Daoy (cell line): ENCODE data around the gene LRRC4C. TPM values are rescaled to one million over a fixed set of nuclear protein-coding genes. Genes with fewer than 3 reads are reported as not detected.

Source experiments
- DNase-seq: peaks from one replicate; pipeline ENCODE4 v3.0.0-alpha.2; 2015; ENCODE audit warnings: low read depth
- total RNA-seq: library from RNA; depleted of rRNA; stranded (reverse); fragments of >200 nt; shearing (Covaris generic); gene quantifications from 2 replicates; pipeline ENCODE4 v1.2.3, GENCODE V29; 2014

LRRC4C gene
- total RNA-seq, 1 experiment from 2014 or later: not detected

DNA sequence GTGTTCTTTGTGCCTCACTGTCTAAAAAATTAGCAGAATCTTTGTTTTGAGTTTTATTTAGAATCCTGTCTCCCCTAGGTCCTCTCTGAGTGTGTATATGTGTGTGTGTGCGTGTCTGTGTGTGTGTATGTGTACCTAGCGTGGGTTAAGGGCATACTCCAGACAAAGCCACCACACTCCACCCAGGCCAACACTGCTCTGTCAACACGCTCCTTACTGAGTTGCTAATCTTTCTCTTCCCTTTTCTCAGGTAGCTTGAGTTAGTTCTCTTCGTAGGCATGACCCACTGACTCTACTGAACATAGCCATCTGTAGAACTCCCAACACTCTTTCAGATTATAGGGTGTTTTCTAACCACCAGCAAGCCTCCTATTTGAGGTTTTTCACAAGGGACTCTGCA is 131.1 kb downstream of the LRRC4C start:
- DNase-seq: no peak

DNA sequence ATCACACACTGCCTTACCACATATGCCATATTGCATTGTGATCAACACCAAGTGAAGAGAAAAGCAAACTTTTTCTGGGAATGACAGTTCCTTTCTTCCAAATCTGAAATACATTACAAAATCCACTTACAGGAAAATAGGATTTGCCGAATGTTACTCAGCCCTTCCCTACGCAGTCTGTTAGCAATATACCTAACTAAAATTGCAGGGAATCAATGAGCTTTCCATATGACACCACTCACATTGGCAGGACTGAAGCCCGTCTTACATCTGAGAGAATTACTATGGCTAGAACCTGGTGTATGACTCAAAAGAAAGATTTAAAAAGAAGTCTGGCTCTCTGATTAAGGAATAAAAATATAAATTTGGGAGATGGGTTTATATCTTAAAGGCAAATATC is 136.0 kb downstream of the LRRC4C start:
- DNase-seq: no peak

DNA sequence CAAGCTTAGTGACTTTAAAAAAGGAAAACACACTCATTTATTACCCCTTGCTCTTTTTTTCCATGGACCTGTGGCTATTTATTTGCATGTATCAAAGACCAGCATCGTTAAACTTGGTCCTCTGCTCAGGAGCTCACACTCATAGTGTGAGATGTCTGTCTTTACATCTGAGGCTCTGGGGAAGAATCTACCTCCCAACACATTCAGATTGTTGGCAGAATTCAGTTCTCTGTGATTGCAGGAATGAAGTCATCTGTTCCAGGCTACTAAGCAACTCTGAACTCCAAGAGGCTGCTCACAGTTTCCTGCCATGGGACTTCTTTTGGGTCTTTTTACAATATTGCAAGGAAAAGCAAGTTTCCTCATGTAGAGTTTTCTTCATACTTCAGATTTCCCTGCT is 138.8 kb downstream of the LRRC4C start:
- no peak for DNase-seq

DNA sequence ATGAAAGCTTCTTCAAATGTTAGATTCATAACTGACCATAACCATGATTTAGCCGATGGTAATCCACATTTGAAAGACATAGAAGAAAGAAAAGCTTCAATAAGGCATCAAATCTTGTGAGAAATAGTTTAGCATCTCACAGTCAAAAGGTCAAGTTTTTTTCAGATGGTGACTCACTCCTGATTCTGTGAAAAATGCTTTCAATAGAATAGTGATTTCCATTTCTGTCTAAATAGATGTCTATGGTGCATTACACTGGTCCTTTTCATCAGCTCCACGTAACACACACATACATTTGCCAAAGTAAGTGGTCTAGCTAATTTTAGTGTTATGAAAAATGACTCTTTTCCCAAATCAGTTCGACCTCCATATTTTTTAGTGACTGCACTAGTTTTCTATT is 139.2 kb downstream of the LRRC4C start:
- DNase-seq: no peak

DNA sequence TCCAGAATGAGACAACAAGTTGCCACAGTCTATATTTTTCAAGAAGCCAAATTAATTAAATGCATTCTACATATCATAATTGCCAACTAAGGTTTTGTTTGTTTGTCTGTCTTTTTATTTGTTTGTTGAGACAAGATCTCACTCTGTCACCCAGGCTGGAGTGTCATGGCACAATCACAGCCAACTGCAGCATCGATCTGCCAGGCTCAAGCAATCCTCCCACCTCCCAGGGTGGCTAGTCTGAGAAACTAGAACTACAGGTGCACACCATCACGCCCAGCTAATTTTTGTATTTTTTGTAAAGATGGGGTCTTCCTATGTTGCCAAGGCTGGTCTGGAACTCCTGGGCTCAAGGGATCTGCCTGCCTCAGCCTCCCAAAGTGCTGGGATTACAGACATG is 140.0 kb downstream of the LRRC4C start:
- no peak for DNase-seq

DNA sequence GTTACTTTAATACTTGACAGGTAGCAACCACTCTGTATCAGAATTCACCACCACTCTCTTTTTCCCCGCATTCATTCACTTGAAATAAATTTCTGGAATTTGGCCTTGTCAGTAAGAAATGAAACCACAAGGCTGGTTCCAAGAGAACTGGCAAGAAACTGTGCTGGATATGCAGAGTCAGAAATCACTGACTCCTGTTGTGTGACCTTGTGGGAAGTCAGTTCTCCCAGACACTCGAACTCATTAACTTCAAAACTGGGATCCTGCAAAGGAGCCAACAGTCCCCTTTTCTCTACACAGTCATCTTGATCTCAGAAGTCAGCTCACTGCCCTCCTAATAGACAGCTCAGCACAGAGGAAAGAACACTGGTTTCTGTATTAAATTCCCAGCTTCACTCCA is 142.7 kb downstream of the LRRC4C start:
- no peak for DNase-seq

DNA sequence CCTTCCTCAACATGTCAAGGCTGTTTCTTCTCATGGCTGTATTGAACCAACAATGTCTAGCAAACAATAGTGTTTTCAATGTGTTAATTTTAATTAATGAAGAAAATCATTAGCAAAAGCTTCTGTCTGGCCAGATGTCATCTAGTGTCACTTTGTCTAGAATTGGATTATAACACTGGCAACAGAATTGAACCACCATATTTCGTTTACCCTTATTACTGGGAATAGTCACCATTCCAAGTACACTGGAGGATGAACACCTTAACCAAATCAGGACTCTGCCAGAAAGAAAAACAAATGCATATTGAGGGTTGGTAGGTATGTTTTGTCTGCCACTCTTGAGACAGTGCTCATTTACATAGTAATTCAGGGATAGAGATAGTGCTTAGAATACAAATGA is 146.2 kb downstream of the LRRC4C start:
- no peak for DNase-seq

DNA sequence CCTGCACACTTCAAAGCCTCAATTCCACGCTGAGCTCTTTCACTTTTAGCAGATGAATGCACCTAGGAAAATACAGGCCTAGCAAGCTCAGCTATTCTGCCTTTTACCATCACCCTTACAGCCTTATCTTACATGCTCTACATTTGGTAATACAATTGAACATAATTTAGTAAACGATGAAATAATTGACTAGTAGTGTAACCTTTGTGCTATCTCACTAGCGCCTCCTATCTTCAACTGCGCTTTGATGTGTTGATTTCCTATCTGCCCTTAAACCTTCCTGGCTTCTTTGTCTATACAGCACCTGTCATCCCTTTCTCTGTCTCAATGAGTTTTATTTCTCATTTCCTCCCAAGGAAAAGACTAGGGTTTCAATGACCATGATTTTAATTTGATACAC is 149.7 kb downstream of the LRRC4C start:
- no peak for DNase-seq

DNA sequence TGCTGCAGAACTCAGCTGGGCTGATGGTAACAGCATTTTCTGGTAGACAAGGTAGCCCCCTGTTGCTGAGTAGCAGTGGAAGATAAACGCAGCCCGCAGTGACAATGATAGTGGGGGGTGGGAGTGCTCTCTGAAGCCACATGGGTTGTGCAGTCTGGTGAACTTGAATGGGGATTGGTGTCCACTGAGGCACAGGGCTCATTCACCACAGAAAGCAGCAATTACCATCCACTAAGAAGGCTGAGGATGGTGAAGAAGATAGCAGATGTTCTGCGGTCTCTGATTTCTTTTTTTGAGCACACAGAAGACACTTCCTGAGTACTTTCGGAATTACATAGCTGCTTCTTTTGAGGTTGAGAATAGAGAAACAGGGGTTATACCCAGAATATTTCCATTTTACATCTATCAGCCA is 150.3 kb downstream of the LRRC4C start:
- DNase-seq: no peak

DNA sequence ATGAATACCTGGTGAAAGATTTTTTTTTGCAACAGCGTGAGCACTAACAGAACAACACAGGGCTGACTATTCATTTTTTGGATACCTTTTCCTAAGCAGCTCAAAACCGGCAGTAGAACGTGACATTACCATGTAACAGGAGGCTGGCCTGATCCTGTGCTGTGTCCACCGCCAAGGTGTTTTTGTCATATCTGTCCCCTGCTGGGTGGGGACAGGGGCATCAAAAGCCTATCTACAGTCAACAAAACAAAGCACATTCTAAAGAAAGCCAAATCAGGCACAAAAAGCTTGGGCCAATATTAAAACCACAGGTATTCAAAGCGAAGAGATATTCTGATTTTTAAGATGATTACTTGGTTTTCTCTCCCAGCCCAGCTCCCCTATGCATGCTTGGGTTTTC is 151.2 kb downstream of the LRRC4C start:
- DNase-seq: no peak

DNA sequence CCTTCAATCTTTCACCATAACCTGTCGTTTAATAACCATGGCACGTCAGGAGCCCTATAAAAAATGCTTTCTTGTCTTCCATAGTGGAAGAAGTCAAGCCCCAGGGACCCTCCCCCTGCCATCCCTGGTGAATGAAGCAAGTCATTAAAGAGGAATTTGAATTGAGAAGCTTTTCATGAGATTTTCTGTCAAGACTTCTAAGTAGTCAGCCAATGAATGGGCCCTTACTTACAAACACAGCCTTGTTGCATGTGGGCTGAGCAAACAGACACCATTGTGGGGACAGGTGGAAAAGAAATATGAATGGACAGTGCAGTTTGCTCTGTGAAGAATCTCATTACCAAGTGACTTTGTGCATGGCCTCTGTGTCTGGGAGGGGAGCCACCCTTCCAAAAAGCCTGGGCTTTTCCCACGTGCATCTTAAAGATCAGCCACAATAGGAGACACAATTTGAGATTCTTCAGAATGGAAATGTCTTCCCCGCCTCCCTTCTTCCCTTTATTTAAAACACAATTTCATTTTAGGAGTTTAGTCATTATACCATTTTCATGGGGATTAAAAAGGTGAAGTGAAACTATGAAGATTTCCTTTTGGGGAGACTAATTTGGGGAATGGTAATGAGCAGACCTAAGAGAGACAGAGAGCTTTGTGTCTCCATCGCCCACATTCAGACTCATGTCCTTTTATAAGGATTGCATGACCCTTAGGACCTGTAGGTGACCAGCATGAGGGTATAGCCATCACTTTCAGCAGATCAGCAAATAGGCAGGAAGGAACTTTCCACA is 152.0 kb downstream of the LRRC4C start:
- no peak for DNase-seq

DNA sequence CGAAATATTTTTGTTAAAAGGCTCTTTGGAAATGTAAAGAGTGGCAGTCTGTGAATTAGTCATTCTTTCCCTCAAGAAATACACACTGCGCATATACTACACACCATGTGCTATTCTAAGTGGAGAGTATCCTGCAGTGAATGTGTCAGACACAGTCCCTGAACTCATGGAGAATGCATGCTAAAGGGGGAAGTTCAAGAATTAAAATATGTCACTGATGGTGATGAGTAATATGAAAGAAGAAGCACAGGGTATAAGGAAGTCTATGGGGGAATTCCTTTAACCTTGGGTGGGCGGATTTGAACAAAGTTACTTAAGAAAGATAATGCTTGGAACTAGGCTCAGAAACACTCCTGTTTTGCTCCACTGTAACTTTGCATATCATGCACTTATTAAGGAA is 153.0 kb downstream of the LRRC4C start:
- DNase-seq: no peak

DNA sequence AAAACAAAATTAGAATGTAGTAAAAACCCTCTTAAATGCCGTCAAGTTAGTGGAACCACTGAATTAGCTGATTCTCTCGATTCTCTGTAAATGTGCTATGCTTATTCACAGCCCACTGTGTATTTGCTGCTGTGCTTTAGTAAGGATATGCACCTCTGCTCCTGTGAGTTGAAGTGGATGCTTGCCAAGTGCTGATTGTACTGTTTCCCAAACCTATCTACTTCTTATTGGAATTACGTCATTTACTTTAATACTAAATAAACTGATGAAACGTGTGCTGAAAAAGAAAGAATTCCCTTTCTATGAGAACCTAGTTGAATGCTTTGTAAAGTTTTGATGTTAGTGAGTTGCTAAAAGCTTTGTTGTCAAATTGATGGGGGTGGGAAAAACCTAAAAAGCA is 158.4 kb downstream of the LRRC4C start:
- no peak for DNase-seq

DNA sequence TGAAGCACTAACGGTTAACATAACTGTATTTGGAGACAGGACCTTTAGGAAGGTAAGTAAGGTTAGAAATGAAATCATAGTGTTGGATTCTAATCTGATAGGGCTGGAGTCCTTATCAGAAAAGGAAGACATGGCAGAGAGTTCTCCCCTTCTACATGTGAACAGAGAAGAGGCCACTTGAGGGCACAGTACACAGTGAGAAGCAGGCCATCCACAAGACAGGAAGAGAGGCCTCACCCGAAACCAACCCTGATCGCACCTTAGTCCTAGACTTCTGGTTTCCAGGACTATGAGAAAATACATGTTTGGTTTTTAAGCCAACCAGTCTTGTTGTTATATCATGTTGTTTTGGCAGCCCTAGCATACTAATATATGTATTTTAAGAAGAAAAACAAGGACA is 170.0 kb downstream of the LRRC4C start:
- no peak for DNase-seq

DNA sequence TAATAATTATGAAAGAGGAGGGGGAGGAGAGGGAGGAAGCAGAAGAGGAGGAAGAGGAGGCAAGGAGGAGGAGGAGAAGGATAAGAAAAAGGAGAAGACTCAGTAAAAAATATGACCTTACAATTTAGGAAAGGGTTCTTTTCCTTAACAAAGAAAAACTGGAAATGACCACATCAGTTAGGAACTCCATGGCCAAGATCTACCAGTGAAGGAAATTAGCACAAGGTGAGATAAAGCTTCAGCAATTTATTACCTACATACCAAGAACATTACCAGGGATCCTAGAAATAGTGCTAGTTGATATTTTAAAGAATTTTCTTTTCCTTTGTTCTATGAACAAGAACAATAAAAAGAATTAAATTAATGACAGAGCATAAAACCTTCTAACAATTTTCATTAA is 172.7 kb downstream of the LRRC4C start:
- DNase-seq: no peak

DNA sequence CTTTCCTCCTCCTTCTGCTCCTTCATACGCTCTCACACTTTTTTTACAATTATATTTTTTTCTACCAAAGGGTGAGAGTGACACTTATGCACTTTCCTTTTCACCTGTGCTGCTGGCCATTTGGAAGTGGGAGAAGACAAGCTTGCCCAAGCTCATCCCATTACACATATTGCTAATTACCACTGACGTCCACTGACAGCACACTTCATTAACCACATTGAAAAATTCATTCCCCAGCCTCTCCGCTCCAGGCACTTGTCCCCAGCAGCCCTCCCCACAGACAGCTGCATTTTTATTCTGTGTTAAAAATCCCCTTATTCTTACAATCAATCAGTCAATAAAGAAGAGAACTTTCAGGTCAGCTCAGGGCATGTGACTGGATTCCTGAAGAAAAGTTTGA is 175.1 kb downstream of the LRRC4C start:
- no peak for DNase-seq

DNA sequence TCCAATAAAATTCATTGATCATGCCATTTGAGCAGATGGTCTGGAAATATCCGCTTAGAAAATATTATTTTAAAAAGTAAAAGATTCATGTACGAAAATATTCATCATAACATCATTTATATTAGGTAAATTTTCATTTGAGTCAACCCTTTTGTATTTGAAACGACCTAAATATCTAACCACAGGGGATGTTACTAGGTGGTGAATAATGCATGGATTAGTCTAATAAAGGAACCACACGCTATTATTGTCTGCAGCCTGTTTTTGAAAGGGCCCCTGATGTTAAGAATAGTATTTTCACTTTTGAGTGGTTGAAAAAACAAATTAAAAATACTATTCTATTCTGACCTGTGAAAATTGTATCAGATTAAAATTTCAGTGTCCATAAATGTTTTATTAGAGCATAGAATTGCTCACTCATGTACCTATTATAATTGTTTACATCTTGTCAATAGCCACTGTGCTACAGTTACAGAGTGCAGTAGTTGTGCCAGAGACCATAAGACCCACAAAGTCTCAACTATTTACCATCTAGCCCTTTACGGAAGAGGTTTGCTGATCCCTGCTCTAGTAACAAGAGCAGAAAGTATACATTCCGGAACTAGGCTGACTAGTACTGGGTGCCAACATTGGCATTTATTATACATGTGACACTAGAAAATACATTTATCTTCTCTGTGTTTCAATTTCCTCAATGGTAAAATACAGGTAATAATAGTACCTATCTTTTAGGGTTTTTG is 176.1 kb downstream of the LRRC4C start:
- DNase-seq: no peak

DNA sequence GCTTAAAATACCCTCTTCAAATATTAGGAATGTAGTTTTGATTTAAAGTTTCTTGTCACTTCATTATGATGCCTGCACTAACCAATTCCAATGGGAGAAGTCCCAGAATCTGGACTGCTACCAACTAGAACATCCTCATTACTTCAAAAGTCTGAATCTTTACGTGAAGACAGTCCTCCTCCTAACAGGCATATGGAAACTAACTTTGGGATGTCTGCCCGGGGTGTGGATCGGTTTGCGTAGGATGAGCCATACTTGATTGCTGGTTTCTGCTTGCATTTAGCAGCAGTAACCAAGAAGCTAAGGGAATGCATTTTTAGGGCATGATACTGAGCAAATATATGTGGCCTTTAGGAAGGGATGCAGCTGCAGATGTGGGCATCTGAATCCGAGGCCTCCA is 177.1 kb downstream of the LRRC4C start:
- no peak for DNase-seq

DNA sequence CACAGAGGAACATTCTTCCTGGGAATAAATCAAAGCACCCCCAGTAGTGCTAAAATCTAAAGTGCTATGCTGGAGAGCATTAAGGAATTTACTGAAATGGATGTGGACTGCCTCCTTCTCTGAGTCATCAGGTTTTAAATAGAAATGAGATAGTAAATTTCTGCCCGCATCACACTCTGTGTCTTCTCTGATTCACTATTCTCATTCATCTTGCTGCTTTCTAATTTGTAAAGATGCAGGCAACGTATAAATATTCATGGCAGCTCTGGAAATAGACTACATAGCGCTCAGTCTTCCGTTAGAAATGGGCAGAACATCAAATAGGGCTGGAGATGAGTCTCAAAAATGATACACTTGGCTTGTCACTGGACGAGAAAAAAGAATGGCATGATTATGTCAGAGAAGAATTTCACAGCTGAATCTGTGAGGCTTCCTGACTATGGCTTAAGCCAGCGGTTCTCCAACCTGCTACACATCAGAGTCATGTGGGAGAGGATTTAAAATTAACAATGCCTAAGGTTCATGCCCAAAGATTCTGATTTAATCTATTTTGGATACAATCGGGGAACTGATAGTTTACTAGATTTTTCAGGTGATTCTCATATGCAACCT is 178.2 kb downstream of the LRRC4C start:
- DNase-seq: no peak

DNA sequence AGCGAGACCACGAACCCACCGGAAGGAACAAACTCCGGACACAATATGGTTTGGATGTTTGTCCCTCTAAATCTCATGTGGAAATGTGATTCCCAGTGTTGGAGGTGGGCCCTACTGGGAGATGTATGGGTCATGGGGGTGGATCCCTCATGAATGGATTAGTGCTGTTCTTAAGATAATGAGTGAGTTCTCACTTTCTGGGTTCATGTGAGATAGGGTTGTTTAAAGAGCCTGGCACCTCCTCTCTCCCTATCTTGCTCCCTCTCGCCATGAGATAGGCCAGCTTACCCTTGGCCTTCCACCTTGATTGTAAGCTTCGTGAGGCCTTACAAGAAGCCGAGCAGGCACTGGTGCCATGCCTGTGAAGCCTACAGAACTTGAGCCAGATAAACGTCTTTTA is 184.6 kb downstream of the LRRC4C start:
- no peak for DNase-seq

DNA sequence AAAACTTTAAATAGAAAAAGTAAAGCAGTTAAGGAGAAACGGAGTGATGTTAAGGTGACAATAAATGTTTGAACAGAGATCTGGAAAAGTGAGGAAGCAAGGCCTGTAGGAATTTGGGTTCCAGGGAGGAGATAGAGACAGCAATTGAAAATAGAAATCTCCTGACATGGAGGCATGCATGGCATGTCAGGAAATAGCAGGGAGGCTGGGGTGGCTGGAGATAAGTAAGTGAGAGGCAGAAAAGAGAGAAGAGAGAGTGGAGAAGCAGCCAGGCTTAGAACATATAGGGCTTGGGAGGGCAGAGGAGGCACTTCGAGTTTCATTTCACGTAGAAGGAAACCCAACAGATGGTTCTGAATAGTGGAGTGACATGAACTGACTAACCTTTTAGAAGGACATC is 185.5 kb downstream of the LRRC4C start:
- DNase-seq: no peak

DNA sequence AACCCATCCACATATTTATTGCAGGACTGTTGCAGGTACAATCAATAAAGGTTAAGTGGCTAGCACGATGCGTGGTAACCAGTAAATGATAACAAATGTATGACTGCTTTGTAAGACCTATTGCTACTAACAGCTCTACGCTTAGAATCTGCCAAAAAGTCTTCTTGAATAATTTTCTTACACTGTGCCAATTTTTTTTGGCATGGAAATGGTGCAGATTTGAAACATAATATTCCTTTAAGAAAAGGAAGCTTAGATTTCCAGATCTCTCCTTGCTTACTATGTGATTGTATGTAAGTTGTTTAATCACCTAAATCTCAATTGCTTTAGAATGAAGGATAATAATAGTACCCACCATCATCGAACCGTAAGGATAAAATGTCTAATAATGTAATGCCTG is 192.0 kb downstream of the LRRC4C start:
- DNase-seq: no peak

DNA sequence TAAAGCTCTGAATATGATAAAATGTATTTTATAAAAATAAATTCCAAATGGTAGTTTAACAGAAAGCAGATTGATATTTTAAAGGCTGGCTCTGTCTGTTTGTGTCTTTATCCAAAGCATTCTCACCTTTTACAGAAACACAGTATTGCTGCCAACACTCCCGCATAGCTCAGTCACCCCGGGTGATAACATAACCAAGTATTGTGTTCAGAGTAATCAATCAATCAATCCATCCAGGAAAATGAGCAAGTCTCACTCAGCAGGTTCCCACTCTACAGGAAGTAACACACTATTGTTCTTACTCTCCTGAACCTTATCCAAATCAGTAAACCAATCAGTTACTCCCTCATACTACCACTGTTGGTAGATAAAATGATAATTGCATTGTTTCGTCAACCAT is 203.4 kb downstream of the LRRC4C start:
- DNase-seq: no peak
